GM18858 (cell line): ENCODE data around the gene PDLIM7.

Experiments
- ATAC-seq: cut with Tn5 transposase; IDR thresholded peaks from one replicate; pipeline ENCODE4 v1.9.1; 2021; ENCODE audit not compliant: unreplicated experiment

PDLIM7 gene

DNA sequence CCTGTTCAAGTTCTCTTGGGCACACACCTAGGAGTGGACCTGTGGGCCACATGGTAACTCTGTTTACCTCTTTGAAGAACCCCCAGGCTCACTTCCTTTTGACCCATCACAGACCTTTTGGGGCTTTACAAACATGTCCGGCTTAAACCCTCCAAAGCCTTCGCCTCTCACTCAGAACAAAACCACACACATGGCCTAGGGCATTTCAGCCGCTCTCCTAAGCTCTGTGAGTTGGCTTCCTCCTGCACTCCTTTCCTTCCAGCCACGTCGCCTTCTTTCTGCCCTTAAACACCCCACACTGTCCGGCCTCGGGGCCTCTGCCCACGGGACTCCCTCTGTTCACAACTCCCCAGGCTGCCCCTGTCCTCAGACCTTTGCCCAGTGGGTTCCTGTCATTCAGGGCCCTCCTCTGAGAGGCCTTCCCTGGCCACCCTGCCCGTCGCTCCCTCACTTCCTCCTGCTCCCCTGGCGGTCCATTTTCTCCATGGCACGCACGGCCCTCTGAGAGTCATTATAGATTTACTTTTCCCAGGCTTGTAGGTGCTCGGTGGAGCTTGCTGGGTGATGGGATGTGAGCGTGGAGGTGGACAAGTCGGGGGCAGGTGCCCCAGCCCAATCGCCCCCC is 10.3 kb upstream of the PDLIM7 start:
- no peak for ATAC-seq

DNA sequence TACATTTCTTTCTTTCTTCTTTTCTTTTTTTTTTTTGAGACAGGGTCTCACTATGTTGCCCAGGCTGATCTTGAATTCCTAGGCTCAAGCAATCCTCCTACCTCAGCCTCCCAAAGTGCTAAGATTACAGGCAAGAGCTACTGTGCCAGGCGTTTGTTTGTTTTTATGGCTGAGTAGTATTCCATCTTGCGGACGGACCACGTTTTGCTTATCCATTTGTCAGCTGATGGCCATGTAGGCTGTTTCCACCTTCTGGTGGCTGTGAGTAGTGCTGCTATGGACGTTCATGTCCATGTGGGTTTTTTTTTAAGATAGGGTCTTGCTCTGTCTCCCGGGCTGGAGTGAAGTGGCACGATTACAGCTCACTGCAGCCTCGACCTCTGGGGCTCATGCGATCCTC is 9.8 kb upstream of the PDLIM7 start:
- ATAC-seq: no peak

DNA sequence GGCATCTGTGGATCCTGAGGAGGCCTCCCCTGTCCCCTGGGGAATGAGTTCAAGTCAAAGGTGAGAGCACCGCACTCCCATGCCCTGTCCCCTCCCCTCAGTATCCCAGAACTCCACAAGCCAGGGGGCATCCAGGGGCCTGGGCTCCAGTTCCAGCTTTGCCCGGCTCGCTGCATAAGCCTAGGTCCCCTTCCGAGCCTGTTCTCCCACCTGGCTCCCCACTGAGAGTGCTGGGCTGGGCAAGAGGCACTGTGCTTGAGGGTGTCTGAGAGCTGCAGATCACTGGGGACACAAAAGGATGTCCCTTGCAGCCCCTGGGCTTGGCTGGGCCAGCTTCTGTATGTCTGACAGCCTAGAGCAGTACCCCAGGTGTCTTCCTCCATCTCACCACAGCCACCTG is 7.7 kb upstream of the PDLIM7 start:
- no peak for ATAC-seq

DNA sequence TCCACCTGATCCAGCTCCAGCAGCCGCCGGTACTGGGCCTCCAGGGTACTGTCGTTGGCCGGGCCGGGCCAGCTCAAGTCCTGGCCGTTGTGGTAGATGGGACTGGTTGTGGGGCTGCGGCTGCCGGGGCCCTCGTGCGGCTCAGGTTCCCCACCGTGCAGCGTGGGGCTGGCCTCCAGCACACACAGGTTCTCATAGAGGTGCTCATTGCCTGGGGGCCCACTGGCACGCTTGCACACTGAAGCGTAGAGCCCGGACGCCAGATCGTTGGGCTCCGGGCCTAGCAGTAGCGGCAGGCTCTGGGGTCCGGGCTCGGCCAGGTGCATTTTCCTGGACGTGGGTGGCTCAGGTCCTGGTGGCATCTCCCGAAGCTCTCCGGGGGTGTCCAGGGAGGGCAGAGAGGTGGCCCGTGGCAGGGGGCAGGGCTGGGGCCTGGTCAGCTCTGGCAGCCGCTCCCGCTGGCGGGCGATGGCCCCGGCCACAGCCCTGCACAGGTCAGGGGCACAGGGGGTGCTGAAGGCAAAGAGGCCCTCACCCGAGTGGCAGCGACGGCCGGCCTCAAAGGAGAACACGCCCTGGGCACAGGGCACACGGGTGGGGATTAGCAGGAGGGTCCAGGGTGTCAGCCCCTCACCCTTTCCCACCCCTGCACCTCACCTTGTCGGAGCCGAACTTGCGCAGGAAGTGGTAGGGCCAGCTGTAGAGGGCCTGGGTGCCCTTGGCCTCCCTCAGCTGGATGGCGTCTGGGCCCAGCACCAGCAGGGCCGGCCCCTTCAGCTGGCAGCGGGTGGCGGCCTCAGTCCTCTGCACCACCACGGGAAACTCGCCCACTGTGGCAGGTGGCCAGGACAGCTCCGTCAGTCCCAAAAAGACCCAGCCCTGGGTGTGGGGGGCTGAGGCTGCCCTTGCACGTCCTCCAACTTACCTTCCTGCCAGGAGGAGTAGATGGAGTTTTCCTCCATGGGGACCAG is 7.0 kb upstream of the PDLIM7 start:
- no peak for ATAC-seq

DNA sequence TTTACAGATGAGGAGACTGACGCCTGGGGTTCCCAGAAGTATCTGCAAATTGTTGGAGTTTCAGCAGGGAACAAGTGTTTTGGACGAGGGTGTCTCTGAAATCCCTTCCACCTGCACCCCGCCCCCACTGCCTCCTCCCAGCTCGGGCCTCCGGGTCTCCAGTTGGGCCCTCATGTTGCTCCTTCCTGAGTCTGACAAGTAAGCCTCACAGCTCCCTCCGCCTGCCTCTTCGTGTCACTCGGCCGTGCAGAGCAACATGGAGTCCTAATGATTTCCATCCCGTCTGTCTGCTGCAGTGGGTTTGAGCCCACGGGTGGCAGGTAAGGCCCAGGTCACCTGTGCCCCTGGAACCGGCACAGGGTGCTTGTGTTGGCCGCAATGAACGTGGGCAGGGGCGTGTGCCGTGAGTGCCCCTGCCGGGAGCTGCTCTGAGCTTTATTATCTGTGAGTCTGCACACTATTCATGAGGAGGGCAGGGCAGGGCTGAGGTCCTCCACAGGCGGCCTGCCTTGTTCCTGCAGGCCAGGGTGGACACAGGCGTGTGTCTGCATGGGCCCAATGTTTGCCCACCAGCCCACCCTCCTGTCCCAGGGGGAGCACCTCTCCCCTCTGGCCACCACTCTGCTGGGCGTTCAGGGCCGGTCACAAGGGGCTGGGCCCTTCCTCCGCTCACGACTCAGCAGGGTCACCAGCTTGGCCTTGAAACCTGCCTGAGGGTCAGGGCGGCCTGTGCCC is 6.1 kb upstream of the PDLIM7 start:
- ATAC-seq: no peak

DNA sequence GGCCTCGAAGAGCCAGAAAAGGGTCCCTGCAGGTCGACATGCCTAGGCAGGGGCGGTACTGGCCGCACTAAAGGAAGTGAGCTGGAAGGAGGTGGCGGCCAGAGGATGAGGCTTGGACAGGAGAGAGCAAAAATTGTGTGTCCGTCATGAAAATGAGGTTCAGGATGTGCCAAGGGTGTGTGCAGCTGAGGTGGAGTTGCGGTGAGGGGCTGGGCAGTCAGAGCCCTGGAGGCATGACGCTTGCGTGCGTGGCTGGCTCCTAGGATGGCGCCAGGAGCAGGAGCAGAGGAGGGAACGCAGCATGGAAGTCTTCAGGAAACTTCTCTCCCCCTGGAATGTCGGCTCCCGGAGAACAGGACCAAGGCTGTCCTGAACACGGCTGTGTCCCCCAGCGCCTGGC is 5.5 kb upstream of the PDLIM7 start:
- ATAC-seq: no peak

DNA sequence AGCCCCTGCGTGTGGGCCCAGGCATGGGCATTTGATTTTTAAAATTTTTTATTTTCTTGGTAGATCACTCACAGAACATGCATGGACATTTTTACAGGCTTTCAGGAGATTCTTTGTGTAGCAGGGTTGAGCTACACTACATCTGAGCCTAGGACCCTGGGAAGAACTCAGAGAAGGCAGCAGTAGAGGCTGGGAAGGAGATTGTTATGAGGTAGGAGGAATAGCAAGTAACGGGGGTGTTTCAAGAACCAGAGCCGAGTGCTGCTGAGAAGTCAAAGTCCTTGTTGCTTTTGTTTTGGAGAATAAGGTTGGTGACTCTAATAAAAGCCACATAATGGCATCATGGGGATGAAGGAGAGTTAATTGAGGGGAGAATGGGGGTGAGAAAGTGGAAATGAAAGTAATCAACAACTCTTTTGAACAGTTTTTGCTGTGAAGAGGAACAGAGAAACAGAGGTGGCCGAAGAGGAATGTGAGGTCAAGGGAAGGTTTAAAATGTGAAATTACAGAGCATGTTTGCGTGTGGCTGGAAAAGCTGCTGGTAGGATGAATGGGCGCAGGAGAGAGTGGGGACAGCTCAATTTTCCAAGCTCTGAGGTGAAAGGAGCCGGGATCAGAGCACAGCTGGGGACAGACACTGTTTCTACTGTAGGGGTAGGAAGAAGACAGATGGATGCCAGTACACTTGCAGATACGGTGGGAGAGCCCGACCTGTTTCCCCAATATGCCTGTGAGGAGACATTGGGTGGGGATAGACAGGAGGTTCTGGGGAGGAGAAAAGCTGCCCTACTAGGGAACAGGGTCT is 4.7 kb upstream of the PDLIM7 start:
- ATAC-seq: no peak

DNA sequence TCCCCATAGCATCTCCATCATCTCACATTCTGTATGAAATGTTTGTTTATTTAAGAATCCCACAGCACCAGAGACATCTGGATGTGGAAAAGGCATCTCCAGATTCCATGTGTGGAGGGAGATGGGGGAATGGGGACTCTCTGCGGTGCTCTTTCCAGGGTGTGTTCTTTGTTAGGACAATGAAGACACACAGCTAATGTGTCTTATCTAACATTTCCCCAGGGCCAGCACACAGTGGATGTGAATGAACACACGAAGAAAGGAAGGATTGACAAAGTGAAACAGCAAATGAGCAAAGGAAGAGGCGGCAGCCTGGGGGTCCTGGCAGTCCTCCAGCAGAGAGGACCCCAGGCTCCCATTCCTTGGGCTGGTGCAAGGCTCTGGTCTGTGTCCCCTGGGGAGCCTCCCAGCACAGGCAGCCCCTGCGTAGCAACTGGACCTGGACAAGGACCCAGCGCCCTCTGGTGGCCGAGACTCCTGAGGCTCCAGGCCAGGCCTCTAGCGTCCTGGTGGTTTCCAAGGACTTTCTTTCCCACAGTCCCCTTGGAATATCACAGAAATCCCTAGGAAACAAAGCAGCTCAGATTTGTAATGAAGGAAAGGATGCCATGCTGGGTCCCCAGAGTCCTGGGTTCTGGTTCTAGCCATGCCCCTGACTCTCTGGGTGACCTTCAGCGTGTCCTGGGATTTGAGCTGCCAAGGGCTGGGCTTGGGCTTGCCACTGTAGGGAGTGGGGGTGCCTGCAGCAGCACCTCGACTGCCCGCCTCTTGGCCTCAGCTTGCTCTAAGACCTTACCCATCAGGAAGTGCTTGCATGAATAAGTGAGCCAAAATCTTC is 3.5 kb upstream of the PDLIM7 start:
- ATAC-seq: no peak

DNA sequence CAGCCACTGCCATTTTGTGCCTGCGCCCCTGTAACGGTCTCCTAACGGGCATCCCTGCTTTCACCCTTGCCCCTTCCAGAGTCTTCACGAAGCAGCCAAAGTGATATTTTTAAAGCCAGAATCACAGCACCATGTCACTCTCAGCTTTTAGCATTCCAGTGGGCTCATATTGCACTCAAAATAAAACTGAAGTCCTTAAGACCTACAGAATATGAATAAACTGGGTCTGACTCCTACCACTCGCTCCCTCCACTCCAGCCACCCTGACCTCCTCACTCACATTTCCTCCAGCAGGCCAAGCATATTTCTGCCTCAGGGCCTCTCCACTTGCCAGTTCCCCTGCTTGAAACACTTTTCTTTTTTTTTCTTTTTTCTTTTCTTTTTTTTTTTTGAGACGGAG is 2.4 kb upstream of the PDLIM7 start:
- no peak for ATAC-seq

DNA sequence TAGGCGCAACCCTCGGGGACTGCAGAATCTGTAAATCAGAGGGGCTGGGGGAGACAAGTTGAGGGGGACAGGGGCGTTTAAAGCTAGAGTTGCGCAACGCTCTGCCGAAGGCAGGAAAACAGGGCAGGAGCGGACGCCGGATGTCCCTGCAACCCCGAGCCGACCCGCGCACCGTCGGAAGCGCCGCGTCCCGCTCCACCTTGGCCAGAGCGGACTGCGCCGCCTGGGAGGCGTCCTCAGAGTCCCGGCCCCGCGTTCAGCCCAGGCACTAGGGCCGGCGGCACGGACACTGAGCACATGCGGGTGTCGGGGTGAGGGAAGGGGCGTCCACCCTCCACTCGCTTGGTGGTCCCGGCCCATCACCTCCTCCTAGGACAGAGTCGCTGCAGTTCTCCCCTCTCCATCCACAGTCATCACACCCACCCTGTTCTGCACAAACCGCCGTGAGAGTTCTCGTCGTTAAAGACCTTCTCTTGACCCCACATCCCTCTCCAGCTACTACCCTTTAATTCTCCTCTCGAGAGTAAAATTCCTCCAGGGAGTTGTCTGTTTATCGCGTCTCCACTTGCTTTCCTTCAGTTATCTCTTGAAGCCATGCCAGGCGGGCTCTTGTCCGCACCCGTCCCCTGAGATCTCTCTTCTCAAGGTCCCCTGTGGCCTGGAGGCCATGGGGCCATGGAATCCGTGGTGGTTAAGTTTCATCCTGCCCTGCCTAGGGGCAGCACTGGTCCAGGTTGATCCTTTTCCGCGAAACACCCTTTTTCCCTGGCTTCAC is 796 bp upstream of the PDLIM7 start:
- no peak for ATAC-seq

DNA sequence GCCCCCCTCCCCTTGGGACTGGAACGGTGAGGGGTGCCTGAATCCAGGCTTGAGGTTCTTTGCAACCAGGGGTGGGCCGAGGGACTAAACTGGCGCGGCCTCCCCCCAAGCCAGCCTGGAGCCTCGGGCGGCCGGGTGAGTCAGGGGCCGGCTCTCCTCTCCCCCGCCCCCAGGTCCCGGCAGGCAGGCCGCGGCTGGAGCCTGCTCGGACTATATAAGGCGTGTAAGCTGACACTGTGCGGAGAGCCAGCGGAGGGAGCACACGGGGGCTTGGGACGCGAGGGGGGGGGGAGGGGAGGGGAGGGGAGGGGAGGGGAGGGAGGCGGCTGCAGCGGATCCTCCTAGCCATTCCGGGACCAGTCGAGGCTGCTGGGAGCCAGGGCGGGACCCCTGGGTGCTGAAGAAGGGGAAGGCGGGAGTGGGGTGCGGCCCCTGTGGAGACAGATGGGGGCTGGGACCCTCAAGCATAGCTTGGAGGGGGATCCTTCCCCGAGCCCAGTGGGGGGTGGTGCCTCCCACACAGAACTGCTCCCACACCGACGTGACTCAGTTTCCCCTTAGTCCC is 595 bp downstream of the PDLIM7 start:
- ATAC-seq: no peak

DNA sequence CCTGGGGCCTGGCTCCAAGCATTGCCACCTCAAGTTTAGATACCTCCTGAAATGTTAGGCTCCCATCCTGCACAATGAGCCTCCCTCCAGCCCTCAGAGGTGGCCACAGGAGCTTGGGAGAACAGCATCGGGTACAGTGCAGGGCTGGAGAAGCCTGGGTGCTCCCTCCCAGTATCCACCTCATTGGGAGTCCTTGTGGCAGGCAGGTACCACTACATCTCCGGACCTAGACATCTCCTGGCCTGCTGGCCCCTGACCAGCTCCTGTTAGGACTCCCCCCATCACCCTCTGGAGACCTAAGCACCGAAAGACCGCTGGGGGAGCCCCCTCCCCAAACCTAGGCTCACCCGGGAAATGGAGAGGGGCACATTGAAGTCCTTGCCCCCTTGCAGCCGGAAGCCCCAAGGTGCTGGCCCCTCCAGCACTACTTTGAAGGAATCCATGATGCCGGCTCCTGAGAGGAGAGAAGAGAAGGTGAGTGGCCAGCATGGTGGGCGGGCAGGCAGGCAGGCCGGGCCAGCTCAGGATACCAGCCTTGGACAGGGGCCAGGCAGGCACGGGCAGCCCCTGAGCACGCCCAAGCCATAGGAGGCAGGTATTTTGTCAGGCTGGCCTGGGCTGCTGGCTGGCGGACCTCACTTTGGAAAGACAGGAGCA is 1.2 kb downstream of the PDLIM7 start:
- no peak for ATAC-seq

DNA sequence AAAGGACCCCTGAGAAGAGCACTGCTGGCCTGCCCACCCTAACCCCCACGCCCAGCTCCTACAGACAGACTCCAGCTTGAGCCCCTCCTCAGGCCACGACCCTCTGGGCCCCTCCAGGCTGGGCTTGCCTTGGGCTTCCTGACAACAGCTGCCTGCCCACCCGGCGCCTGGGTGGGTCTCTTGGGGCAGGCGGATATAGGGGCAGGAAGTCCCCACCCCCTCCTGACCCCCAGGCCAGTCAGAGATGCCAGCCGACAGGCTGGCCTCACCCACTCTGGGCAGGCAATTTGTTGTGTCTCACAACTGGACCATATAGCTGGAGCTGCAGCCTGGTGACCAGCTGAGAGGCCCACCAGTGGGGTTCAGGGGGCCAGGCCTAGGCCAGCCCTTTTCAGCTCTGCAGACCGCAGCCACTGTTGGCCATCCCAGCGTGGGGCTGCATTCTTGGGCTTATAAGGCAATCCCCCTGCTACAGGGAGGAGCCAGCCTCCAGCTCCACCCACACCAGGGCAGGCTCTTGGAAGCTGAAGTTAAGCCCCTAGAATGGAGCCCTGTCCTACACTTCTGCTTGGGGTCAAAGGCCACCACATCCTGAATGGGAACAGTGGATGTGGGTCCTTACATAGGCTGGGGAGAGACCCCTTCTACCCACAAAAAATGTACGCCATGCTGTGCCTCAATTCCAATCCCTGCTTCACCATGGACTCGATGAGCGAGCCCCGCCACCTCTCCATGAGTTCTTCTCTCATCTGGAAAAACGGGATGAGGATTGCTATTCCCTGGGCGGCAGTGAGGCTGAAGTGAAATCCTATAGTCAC is 2.0 kb downstream of the PDLIM7 start:
- no peak for ATAC-seq

DNA sequence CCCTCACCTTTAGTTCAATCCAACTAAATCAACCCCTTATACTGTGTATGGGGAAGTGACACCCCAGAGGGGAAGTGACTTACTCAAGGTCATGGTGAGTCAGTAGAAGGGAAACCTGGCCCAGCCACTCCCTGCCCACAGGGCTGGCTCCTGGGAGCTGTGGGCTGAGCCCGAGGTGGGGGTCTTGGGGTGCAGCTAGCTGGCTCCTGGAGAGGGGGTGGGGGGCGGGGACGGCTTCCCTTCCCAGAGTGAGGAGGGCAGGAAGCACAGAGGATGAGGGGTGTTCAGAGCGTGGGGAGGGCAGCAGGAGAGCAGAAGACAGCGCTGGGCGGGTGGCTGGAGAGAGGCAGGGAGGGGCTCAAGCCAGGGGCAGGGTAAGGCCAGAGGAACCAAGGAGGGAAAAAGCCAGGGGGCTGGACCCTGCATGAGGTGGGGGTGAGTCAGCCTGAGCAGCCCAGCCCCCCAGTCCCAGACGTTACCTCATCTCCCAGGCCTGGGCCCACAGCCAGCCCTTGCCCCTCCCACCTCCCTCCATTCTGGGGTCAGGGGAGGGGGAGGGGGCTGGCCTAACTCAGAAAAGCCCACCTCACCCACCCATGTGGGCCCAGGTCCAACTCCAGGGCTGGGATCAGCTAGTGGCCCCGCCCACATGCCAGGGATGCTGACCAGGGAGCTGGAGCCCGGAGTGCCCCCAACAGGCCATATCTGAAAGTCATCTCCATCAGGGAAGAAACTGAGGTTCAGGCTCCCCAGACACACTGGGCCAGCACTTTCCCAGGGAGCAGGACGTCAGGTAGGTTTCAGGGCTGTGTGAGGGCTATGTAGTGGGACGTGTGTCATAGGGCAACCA is 2.8 kb downstream of the PDLIM7 start:
- ATAC-seq: no peak

DNA sequence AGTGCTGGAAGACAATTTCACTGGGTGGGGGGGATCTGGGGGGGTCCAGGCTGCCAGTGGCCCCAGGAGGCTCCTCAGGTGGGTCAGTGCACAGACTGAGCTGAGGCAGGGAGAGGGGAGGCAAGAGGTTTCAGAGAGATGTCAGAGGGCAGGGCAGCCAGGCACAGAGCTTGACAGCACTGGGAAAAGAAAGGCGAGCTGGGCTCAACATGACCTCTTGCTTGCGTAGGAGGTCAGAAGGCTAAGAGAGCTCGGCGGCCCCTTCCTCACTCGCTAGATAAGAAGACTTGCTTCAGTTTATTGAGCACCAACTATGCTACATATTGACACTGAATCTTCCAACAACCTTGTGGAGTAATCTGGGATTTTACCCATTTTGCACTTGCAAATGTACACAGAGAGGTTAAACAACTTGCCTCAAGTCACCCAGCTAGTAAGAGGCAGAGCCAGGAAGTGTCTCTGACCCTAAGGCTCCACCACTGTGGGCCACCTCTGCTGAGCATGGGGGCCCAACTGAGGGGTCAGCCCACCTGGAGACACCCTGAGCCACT is 3.5 kb downstream of the PDLIM7 start:
- no peak for ATAC-seq

DNA sequence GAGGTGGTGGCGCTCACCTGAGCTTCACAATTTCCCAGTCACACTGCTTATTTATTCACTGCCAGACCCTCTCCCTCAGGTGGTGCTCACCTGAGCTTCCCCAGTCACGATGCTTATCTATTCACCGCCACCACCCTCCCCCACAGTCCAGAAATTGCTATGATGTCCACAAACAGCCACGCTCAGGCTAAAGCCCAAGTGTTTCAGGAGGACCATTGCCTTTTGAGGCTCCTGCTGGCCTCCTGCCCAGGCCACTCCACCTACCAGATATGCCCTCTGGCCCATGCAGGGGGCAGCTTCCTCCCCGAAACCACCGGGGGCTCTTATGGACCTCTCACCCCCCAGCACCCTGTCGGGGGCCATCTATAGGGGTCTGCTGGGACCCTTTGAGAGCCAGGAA is 4.6 kb downstream of the PDLIM7 start:
- ATAC-seq: no peak
